ENCODE data around the gene LRP8. TPM values are rescaled to one million over a fixed set of nuclear protein-coding genes. Genes with fewer than 3 reads are reported as not detected.

Gene LRP8
- total and polyA plus RNA-seq, 7 donors, result 0.17 to 2.4 (median 0.94) TPM

DNA sequence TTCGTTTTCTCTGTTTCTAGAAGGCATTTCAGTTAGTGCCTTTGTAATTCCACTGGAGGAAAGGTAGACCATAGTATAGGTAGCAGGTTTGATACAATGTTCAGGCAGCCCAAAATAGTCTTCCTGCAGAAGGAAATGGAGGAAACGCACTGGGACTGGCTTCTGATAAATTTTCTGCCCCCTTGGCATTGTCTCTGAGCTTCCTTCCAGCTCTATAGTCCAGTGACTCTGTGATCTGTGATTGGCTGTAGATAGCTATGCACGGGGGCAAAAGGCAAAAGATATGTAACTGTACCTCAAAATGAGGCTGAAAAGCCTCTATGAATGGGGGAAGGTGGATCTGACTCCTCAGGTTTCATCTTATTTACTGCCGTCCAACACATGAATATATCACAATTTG, 83.7 kb downstream of the LRP8 start:
- Histone ChIP-seq H3K4me3 (no peak overlapping the region), H3K4me1 (no peaks in the 10 kb centered on the region), H3K27ac (no peak overlapping the region), H3K27me3 (ENCODE audit: insufficient read depth in 3 of 3, low read length in 2 of 3) (peaks cover 0 to 14% (median 0%) of the 10 kb centered on the region in 3 donors), H3K9me3 (no peaks in the 10 kb centered on the region), H3K36me3 (ENCODE audit: insufficient read depth in 1 of 2, low read depth in 1 of 2) (no peaks in the 10 kb centered on the region)
- TF ChIP-seq, protein P1, sequence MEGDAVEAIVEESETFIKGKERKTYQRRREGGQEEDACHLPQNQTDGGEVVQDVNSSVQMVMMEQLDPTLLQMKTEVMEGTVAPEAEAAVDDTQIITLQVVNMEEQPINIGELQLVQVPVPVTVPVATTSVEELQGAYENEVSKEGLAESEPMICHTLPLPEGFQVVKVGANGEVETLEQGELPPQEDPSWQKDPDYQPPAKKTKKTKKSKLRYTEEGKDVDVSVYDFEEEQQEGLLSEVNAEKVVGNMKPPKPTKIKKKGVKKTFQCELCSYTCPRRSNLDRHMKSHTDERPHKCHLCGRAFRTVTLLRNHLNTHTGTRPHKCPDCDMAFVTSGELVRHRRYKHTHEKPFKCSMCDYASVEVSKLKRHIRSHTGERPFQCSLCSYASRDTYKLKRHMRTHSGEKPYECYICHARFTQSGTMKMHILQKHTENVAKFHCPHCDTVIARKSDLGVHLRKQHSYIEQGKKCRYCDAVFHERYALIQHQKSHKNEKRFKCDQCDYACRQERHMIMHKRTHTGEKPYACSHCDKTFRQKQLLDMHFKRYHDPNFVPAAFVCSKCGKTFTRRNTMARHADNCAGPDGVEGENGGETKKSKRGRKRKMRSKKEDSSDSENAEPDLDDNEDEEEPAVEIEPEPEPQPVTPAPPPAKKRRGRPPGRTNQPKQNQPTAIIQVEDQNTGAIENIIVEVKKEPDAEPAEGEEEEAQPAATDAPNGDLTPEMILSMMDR (IDR thresholded peaks at IDR 0.05), result no peak
- ATAC-seq (no peak), DNase-seq (no peak)
- intact Hi-C loops (cut with DNase I), result no loop called here
- 60 to 63% (median 61%) methylated on average over 4 of the region's 4 CpGs for WGBS, 3 donors

DNA sequence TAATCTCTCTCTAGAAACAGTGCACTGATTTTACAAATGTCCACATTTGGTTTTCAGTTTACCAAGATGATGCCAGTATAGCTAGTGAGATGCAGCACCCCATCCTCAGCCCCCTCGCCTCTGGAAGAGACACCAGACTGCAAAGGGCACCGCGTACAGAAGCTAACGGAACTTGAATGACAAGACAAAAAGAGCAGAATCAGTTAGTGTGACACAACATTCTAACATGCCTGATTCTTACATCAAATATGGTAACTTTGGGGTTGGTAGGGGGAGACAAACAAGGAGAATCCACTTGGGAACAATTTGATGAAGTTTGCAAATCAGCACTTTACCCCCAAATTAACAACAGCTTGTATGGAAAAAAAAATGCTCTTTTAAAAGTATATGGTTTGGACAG, 85.5 kb downstream of the LRP8 start:
- no peak overlapping the region for H3K27ac ChIP-seq
- no peak for ATAC-seq
- H3K4me1 ChIP-seq, result peaks cover 7% of the 10 kb centered on the region
- DNase-seq, result no peak
- no peaks in the 10 kb centered on the region for H3K9me3 ChIP-seq
- TF ChIP-seq, protein P1 (IDR thresholded peaks at IDR 0.05), result no peak
- peaks cover 0 to 14% (median 0%) of the 10 kb centered on the region in 3 donors for H3K27me3 ChIP-seq (ENCODE audit: insufficient read depth in 3 of 3, low read length in 2 of 3)
- WGBS, 3 donors, result 60 to 76% (median 64%) methylated on average over 4 of the region's 4 CpGs
- intact Hi-C loops (cut with DNase I), result no loop called here
- no peak overlapping the region for H3K4me3 ChIP-seq
- H3K36me3 ChIP-seq (ENCODE audit: insufficient read depth in 1 of 2, low read depth in 1 of 2), result no peaks in the 10 kb centered on the region

DNA sequence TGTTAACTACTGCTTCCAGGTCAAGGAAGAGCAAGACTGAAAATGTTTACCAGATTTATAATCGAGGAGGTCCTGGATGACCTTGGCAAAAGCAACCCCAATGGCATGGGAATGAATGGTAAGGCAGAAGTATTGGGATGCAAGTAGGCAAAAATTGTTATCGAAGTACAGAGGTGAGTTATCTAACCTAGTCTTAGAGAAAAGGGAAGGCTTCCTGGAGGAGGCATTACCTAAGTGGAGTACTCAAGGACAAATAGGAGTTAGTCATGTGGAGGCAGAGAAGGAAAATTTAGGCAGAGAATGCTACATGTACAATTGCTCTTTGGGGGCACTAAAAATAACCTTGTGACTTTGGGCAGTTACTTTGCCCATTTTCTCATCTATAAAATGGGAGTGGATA, 86.0 kb downstream of the LRP8 start:
- WGBS, 3 donors, result 89 to 94% (median 93%) methylated on average over 2 of the region's 2 CpGs
- Histone ChIP-seq H3K27ac (no peak overlapping the region), H3K9me3 (no peaks in the 10 kb centered on the region), H3K4me3 (no peak overlapping the region), H3K27me3 (ENCODE audit: insufficient read depth in 3 of 3, low read length in 2 of 3) (peaks cover 0 to 14% (median 0%) of the 10 kb centered on the region in 3 donors), H3K36me3 (ENCODE audit: insufficient read depth in 1 of 2, low read depth in 1 of 2) (no peaks in the 10 kb centered on the region), H3K4me1 (peaks cover 13% of the 10 kb centered on the region)
- TF ChIP-seq, protein P1 (IDR thresholded peaks at IDR 0.05), result no peak
- ATAC-seq, result no peak
- no peak for DNase-seq
- intact Hi-C loops (cut with DNase I), result no loop called here

DNA sequence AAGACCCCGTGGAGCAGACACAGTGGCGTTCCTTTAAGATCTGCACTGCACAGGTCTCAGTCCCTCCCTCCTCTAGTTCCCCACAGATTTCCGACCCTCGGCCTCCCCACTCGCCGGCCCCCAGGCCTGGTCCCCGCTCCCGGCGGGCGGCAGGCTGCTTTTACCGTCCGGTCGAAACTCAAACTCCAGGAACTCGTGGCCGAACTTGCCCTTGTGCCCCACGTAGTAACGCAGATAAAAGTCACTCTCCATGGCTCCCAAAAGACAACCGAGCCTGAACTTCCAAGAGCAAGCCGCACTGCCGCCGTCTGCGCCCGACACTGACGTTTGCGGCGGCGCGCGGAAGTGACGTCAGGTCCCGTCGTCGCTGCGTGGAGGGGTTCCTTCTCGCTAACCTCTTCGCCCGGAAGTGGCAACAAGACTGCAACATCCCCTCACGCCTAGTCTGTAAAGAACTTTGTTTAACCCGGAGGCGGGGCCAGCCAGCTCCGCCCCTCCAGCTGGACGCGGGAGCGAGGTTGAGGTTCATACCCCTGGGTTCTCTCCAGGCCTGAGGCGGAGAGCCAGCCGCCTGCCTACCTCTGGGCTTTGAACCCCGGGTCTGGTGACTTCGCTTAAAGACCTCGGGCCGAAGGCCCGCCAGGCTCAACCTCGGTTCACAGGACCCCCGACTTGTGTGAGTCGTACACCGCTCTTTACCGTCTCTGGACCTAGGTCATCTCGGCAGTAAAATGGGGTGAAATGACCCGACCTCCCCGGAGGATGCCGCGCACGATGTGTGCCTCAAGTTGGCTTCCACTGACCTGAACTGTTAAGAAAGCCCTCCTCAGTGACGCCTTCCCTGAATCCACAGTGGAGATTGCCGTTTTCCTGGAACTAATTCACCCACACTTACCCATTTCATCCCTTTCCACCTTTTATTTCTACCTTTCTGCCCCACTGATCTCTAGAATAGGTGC, 89.4 kb downstream of the LRP8 start, which contains the start of gene MAGOH:
Gene MAGOH, minus strand, starts transcription at position 322 of the 959 bp plus-strand sequence. Its CDS starts 70 bp downstream, at position 252.
- 2 to 5% (median 5%) methylated on average over 64 of the region's 64 CpGs for WGBS, 3 donors
- intact Hi-C loops (cut with DNase I), result loop anchor here (2.0 to 5.0 kb wide), 2 partner anchors 18 to 41 kb away; partner anchors contain the start of genes CZIB (in 2 of the 2) and CPT2 (in 1 of the 2)
- TF ChIP-seq, protein P1 (IDR thresholded peaks at IDR 0.05), result no peak

More for the DNA sequence above, 89.4 kb downstream of the LRP8 start, which contains the start of gene MAGOH:
- DNase-seq (peak; percentile 93 to 96), ATAC-seq (peak; percentile 97 to 99 (median 98))
- Histone ChIP-seq H3K27ac (peak within 1 kb of the TSS; percentile 83), H3K4me1 (peaks cover 23% of the 10 kb centered on the region), H3K4me3 (peak within 1 kb of the TSS; percentile 90), H3K36me3 (ENCODE audit: insufficient read depth in 1 of 2, low read depth in 1 of 2) (peaks cover 13 to 31% of the 10 kb centered on the region in 2 donors), H3K9me3 (no peaks in the 10 kb centered on the region), H3K27me3 (ENCODE audit: insufficient read depth in 3 of 3, low read length in 2 of 3) (peaks cover 0 to 6% (median 0%) of the 10 kb centered on the region in 3 donors)

Data from psoas muscle (tissue), 8 donors.